Measurements from ENCODE around the gene DHRS7C. TPM values are rescaled to one million over a fixed set of nuclear protein-coding genes. Genes with fewer than 3 reads are reported as not detected.
"Not testable (repeated sequence)": the region's sequence is repeated elsewhere in the genome, so short reads cannot be mapped to it uniquely, and the experiment has no call there.

DHRS7C gene
- total RNA-seq, 1 donor from 2014 or later, result not detected

DNA sequence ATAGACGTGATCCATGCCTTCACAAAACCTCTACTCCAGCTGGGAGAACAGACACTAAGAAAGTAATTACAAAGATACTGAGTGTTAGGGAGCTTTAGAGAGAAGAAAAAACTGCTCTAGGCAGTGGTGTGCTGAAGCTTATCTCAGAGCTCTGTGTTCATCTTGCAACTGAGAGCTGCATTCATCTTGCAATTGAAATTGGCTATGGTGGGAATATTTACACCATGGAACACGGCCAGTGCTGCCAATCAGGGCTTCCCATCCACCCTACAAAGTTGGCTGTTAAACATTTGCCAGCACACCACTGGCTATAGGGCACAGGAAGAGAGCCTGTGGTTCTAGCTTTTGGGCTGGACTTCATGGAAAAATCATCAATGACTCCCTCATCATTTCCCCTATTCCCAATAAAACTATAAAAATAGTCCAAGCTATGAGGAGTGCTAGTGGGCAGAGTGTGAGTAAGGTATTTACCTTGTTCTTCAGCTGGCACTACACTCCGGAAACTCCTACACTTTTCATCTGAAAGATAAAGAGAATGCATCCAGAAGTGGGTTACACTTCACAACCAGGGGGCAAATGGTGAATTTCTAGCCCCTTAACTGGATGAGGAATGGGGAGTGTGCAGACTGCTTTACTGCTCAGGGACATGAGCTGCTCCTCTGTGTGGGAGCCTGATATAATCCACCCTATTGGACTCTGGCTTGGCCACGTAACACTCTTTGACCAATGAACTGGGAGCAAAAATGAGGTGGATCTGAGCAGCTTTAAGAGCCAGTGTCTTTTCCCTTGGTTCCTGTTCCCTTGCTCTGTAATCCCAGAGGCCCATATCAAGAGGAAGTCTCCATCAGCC lies 18.9 kb upstream of the DHRS7C start:
- intact Hi-C loops (cut with micrococcal nuclease), result no loop called here

DNA sequence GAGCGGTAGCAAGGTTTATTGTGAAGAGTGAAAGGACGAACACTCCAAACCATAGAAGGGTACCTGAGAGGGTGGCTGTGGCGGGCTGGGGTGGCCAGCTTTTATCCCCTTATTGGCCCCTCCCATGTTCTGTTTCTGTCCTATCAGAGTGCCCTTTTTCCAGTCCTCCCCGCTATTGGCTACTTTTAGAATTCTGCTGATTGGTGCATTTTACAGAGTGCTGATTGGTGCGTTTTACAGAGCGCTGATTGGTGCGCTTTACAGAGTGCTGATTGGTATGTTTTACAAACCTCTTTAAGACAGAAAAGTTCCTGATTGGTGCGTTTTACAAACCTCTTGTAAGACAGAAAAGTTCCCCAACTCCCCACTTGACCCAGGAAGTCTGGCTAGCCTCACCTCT lies 18.0 kb upstream of the DHRS7C start:
- intact Hi-C loops (cut with micrococcal nuclease), result no loop called here

DNA sequence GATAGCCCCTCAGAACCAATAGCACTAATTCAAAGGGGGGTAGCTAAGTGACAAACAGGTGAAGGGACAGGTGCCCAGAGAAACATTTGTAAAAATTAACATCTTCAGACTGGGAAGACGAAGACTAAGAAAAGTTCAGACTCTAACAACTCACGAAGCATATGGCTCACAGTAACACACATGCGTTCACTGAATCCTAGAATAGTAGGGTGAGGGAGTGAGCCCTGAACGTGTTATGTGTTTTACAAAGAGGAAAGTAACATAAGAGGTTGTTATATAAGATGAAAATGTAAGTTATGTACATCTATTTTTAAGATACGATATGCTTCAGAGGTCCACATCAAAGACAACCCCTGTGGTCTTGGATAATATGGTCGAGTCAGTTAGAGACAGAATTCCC lies 15.3 kb upstream of the DHRS7C start:
- intact Hi-C loops (cut with micrococcal nuclease), result no loop called here

DNA sequence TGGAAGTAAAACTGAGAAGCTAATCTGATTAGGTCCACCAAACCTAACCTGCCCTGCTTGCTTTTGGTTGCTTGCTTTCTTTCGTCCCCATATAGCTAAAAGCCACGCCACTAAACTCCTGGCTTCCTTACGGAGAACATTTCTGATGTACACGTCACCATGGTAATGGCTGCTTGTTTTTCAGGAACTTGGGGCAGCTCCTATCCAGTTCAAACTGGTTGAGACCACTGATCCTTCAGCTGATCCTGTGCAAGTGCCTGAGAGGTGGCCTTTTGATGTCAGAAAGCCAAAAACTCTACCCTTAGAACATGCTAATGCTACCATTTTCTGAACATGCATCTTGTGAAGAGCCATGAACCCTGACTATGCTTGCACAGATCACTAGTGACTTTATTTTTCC lies 14.4 kb upstream of the DHRS7C start:
- intact Hi-C loops (cut with micrococcal nuclease), result no loop called here

DNA sequence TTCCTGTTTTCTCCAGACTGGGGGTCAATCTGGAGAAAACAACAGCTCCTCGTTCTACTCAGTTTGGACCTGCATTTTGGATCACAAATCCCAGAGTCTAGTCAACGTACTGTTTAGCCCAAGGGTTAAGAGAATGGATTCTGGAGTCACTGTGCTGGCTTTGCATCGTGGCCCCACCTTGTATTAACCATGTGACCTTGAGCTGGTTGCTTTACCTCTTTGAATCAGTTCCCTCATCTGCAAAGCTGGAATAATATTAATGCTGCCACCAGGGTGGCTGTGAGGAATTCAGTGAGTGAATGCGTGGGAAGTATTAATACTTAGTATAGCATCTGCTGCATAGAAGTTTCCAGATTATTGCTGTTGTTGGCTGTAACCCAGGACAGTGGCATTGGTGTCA lies 11.3 kb upstream of the DHRS7C start:
- intact Hi-C loops (cut with micrococcal nuclease), result no loop called here

DNA sequence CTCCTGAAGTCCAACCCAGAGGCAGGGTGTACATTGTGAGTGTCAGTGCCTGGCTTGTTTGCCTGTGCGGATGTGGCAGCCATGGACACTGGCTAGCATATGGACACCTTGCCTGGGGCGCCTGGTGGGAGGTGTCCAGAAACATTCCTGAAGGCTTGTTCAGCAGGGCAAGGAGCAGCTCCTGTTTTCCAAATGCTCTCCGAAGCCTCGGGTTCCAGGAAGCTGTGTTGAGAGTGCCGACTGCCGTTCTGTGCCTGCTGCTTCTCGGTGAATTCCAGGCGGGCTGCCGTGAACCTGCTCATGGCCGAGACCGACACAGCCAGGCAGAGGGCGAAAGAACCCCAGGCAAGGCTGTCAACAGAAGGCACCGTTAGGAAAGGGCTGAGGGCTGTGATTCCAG lies 10.9 kb upstream of the DHRS7C start:
- intact Hi-C loops (cut with micrococcal nuclease), result no loop called here

DNA sequence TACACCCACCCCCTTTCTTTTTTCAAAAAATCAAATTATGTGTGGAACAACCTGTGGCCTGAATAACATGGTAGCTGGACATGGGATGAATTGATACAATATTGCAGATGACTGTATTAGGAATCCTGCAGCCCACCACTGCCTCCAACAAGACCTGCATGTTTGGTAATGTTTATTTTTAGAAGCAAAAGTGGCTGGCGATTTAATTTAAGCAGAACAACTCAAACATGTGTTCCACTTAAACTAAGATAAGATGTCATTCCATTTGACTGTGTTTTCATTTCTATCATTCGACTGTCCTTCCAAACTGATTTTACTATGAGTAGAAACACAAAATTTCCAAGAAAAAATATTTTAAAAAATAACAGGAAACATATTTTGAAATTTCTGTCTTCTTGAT lies 10.1 kb upstream of the DHRS7C start:
- intact Hi-C loops (cut with micrococcal nuclease), result no loop called here

DNA sequence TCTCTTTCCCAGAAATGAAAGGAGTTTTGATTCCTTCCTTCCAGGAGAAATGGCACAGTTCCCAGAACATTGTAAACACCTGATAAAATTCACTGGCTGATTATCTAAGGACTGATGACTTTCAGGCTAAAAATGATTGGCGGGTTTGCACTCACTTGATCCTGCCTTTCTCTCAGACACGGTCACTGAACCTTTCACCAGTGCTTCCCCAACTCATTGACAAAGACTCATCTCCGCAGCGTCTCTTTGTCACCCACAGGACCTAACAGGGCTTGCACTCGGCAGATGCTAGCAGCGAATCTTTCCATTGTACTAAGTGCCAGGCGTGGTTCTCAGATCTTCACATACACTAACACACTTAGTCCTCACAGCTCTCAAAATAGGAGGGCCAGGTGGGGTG lies 7.3 kb upstream of the DHRS7C start:
- intact Hi-C loops (cut with micrococcal nuclease), result no loop called here

DNA sequence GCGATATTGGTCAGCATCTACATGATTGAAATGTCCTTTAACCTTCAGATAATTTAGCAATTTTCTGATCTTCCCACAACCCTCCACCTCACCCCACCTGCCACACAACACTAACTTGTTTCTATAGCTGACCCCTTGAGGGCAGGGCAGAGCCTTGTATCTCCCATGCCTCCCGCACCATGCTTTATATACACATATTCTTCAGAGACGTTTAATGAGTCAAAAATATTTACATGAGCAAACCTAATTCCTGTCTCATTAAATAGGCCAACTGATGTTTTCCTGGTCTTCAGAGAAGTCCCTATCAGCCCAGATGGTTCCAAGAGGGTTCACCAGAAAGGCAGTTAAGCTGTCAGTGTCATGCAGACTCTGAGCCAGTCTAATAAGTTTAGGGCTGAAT lies 6.6 kb upstream of the DHRS7C start:
- intact Hi-C loops (cut with micrococcal nuclease), result no loop called here

DNA sequence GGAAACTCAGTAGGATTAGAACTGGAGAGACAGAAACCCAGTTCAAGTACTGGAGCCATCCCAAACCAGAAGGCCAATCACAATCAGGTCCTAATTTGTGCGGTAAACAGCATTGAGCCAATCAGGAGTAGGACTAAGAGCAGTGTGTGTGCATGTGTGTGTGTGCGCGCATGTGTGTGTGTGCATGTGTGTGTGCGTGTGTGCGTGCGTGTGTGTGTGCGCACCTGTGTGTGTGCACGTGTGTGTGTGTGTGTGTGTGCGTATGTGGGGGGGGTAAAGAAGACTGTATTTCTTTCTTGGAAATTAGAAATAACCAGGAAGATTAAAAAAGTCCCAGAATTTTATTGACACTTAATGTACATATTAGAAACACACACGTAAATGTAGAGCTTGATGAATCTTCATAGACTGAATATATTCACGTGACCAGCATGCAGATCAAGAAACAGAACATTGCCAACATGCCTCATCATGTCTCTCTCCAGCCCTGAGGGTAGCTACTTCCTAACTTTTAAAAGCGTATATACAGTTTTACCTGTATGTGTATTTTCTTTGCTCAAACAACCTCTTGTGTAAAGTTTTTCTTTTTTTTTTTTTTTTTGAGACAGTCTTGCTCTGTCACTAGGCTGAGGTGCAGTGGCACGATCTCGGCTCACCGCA lies 919 bp upstream of the DHRS7C start:
- intact Hi-C loops (cut with micrococcal nuclease), result no loop called here

DNA sequence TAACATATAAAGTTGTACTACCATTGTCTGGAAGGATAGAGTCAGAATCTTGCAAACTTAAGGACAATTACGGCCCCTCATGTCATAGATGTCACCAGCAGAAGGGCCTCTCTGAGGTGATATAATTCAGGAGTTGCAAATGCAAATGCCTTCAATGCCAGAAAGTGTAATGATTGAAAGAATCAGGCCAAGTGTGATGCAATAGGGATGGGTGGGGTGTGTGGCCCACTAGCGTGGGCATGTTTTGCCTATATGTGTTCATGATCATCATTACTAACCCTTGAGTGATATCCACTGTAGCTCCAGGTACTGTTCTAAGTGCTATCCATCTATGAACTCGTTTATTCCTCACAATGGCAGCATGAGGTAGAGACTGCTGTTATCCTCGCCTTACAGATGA lies 1.1 kb downstream of the DHRS7C start:
- intact Hi-C loops (cut with micrococcal nuclease), result no loop called here

DNA sequence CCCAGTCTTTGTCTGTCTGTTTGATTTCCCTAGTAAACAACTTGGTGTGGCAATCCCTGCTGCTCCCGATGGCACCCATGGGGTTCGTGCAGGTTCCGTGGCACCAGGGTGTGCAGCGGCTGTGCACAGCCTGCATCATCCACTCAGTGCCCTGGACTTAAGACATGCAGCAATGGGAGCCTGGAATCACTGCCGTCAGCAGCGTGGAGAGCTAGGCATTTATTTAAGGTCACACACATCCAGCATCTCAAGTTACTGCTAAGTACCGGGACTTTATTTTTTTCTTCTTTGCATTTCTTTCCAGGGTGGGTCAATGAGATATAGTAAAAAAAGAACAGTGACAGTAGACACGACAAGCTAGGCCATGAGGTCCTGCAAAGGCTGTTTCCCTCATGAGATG lies 2.8 kb downstream of the DHRS7C start:
- intact Hi-C loops (cut with micrococcal nuclease), result no loop called here

DNA sequence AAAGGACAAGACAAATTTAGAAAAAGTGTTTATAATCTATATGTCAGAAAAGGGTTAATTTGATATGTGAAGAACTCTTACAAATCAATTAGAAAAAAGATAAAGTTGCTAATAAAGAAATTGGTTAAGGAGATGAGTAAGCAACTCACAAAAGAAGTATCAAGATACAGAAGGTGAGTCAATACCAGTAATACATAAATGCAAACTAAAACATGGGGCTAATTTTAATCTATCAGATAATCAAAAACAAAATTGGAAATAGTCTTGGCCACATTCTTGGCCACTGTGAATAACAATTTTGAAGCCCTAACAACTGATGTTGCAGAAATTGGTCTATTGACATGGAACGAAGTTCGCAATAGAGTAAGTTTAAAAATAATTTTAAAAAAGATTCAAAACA lies 6.8 kb downstream of the DHRS7C start:
- intact Hi-C loops (cut with micrococcal nuclease), result no loop called here

DNA sequence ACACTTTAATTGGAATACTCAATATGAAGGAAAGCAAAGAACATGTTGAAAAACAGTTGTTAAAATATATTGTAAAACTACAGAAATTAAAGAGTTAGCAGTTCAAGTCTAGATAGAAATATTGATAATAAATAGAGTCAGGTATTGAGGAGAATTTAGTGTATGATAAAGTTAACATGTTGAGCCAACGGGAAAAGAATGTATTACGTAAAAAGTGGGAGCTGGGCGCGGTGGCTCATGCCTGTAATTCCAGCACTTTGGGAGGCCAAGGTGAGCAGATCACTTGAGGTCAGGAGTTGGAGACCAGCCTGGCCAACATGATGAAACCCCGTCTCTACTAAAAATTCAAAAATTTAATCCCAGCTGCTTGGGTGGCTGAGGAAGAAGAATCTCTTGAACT lies 7.9 kb downstream of the DHRS7C start:
- intact Hi-C loops (cut with micrococcal nuclease), result not testable (repeated sequence)

DNA sequence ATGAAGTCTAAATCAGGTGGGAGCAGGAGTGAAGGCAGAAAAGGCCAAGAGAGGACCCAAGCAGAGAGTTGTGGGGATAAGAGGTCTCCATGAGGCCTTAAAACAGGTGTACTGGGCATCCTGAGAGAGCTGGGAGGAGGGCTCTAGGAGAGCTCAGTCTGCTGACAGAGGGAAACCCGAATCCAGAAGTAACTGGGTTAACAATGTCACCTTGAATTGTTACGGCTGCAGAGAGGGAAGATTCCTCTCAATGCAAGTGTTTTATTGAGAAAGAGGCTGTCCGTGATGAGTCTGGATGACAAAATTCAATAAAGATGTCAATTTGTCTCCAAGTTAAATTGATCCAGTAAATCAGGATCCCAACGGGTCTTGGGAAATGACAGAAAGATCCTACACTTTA lies 8.3 kb downstream of the DHRS7C start:
- intact Hi-C loops (cut with micrococcal nuclease), result no loop called here

DNA sequence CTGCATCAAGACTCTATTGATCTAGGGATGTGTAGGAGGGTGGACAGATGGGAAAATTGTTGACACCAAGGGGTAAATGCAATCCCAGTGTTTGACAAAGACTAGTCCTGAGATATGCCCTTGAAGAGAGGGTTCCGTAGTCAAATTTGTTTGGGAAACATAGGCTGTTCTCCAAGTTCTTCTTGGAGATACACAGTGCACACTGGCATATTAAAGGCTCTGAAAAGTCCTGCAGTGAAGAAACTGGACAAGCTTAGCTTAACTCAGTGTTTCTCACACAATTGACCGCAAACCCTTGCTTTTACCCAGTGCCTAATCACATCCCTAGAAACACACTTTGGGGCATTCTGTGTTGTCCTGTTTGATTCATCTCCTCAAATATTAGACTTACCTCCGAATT lies 10.8 kb downstream of the DHRS7C start:
- intact Hi-C loops (cut with micrococcal nuclease), result no loop called here

DNA sequence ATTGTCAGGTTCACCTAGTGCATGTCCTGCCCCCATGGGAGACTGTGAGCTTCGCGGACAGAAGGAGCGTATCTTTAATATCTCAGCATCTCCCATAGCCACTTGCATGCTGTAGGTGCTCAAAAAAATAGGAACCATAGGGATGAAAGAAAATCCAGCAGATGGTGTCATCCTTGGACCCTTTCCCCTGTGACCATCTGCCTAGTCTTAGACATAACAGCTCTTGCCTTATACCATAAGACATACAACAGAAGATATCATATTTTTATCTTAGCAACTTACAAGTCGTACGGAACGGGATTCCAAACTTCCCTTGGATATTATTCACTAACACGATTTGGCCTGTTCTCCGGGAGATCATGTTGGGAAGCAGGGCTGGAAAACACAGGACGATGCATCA lies 14.5 kb downstream of the DHRS7C start:
- intact Hi-C loops (cut with micrococcal nuclease), result no loop called here

DNA sequence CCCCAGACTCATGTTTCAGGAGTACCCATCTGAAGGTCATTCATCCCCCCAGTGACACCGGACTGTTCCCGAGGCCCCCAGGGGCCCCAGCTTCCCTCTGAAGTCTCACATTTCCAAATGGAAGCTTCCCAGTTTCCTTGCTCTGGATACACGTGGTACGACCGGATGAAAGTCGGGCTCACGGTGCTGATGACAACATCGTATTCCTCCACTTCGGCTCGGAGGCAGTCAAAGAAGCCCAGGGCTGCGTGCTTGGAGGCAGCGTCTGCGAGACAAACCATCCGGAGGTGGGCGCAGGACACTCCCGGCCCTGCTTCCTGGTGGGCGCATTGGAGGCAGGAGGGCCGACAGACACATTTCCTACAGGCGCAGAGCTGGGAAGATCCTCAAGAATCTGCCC lies 18.7 kb downstream of the DHRS7C start:
- intact Hi-C loops (cut with micrococcal nuclease), result no loop called here

DNA sequence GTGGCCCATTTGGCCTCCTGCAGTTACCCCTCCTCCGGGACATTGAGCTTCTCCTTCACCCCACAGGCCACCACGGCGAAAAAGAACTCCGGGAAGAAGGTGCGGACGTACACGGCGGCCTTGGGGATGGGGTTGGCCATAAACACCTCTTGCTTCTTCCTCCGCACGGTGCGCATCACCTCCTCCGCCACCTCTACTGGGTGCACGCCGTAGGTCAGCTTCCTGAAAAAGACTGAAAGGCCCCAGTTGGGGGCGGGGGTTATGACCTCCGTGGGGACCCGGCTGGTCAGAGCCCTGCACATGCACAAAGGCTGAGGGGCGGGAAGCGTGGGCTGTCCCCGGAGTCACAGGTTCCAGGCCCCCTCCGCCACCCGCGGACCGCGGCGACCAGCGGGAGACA lies 19.9 kb downstream of the DHRS7C start:
- intact Hi-C loops (cut with micrococcal nuclease), result no loop called here

DNA sequence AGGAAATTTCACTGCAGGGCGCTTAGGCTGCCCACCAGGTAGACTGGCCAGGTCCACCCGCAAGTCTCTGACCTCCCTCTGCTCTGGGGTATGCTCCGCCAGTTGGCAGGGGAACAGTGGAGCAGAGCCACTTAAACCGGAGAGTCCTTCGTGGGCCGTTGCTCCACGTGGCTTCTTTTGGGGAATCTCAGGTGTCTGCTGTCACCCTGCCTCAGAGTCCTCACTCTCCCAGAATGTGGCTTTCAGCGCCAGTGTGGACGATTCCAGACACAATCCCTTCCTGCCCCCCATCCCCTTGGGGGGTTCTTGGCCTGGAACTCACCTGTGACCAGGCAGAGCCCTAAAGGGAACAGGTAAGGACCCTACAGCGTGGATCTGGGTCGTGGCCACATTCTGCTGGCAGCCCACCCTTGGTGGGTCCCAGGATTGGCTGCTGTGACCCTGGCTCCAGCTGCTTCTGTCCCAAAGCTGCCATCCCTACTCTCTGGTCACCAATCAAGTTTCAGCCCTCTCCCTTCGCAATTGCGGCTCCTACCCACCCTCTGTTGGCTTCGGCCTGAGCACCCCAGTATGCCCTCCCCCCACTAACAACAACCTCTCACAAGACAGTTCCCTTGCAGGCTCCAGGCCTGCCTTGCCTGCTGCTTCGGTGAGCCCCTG lies 22.2 kb downstream of the DHRS7C start:
- intact Hi-C loops (cut with micrococcal nuclease), result no loop called here

DNA sequence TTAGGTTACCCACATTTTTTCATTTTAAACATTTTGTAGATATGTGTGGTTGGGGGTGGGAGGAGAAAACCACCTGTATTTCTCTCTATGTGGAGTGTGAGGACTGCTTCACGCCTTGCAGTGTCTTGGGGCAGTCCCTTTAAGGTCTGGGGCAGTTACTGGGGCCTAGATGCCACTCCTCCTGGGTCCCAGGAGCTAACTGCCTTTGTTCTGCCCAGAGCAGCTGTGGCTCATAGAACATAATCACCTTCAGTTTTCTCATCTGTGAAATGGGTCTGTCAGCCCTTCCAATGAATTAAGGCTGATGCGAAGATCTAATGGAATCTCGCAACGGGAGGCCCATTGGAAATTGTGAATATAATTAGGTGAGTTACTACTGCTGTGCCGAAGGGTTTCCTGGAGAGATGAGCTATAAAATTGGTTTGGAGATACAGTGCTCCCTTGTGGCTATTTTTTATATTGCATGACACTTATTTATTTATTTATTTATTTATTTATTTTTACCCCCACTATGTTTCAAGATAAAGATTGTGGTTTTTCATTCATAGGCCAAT lies 22.9 kb downstream of the DHRS7C start:
- intact Hi-C loops (cut with micrococcal nuclease), result loop anchor here (1.0 kb wide), 1 partner anchor 39 kb away; no protein-coding TSS in a partner anchor

DNA sequence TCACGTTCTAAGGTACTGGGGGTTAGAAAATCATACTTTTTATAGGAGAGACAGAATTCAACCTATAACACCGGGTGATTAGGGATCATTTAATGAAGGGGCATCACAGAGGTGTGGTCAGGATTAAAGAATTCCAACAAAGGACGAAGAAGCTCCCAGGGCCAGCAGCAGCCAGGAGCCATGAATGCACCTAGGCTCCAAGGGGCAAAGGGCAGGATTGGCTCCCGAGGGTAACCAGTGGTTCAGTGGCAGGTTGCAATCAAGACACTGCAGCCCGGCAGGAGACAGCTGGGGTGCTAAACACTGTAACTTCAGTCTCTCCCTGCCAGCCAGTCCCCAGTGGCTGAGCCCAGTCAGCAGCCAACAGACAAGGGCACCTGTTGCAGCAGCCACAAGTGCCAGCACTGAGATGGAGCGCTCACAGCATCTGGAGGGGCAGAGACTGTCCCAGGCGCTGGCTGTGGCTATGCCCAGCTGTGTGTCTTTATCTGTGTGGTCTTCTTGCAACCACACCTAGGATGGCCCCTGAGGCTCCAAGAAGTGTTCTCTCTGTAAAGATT lies 23.9 kb downstream of the DHRS7C start:
- intact Hi-C loops (cut with micrococcal nuclease), result no loop called here
